ENCODE measurements around the gene DPY19L1. TPM values are rescaled to one million over a fixed set of nuclear protein-coding genes. Genes with fewer than 3 reads are reported as not detected.
"Not testable (repeated sequence)": the region's sequence is repeated elsewhere in the genome, so short reads cannot be mapped to it uniquely, and the experiment has no call there.

The DPY19L1 gene
- total RNA-seq, 1 experiment from 2014 or later: 15.5 TPM

- Mint-ChIP-seq H3K36me3 (peaks cover 13% of the 10 kb centered on the region), H3K9me3 (peaks cover 26% of the 10 kb centered on the region)
- ATAC-seq; H3K4me3 Mint-ChIP-seq; CTCF ChIA-PET; H3K27ac Mint-ChIP-seq; H3K4me1 Mint-ChIP-seq; POLR2A ChIA-PET; H3K27me3 Mint-ChIP-seq (ENCODE audit: low read depth); DNase-seq (ENCODE audit: low spot score): not testable (repeated sequence)
Measured at GRCh38 chr7:34917515-34917914, 119.8 kb downstream of the DPY19L1 start.

GRCh38 chr7:34916267-34916666 lies 121.0 kb downstream of the DPY19L1 start:
- Mint-ChIP-seq H3K4me3 (no peak overlapping the region), H3K27ac (no peak overlapping the region), H3K4me1 (peaks cover 5% of the 10 kb centered on the region), H3K27me3 (ENCODE audit: low read depth) (no peaks in the 10 kb centered on the region), H3K9me3 (peaks cover 26% of the 10 kb centered on the region), H3K36me3 (peaks cover 13% of the 10 kb centered on the region)
- POLR2A ChIA-PET: no interaction called here
- DNase-seq (ENCODE audit: low spot score) (no peak), ATAC-seq (no peak)
- TF ChIP-seq USF2 (CRISPR knock-in tag; IDR thresholded peaks at IDR 0.05) (no peak), ZNF317 (CRISPR knock-in tag; IDR thresholded peaks at IDR 0.05; ENCODE audit: borderline replicate concordance, low read depth) (peak; percentile 87)
- CTCF ChIA-PET: interaction anchor here (1.0 kb wide), 1 partner anchor 11 kb away, joined by 3 read pairs; no protein-coding TSS in a partner anchor

- DNase-seq (ENCODE audit: low spot score) (no peak), ATAC-seq (no peak)
- Mint-ChIP-seq H3K27me3 (ENCODE audit: low read depth) (no peaks in the 10 kb centered on the region; the same call in 1 of the 2 replicates), H3K4me3 (no peak overlapping the region), H3K4me1 (no peaks in the 10 kb centered on the region), H3K27ac (no peak overlapping the region), H3K9me3 (peaks cover 30% of the 10 kb centered on the region), H3K36me3 (peaks cover 13% of the 10 kb centered on the region)
- POLR2A ChIA-PET: no interaction called here
- CTCF ChIA-PET: no interaction called here
- TF ChIP-seq FOXJ3 (CRISPR knock-in tag; IDR thresholded peaks at IDR 0.05; ENCODE audit: borderline replicate concordance): no peak
- no peak for TF ChIP-seq ATF6 (CRISPR knock-in tag; IDR thresholded peaks at IDR 0.05)
- TF ChIP-seq OVOL2 (CRISPR knock-in tag; IDR thresholded peaks at IDR 0.05; ENCODE audit: borderline replicate concordance): no peak
- no peak for TF ChIP-seq ZMAT4 (CRISPR knock-in tag; IDR thresholded peaks at IDR 0.05)
- TF ChIP-seq ZNF219 (CRISPR knock-in tag; IDR thresholded peaks at IDR 0.05; ENCODE audit: borderline replicate concordance): no peak
- TF ChIP-seq ZNF512 (CRISPR knock-in tag; IDR thresholded peaks at IDR 0.05; ENCODE audit: borderline replicate concordance): no peak
- TF ChIP-seq NR2C2 (CRISPR knock-in tag; IDR thresholded peaks at IDR 0.05): no peak
- TF ChIP-seq USF1 (CRISPR knock-in tag; IDR thresholded peaks at IDR 0.05): no peak
- no peak for TF ChIP-seq SMAD3 (CRISPR knock-in tag; IDR thresholded peaks at IDR 0.05; ENCODE audit: borderline replicate concordance)
- no peak for TF ChIP-seq RORB (CRISPR knock-in tag; IDR thresholded peaks at IDR 0.05)
- TF ChIP-seq NR3C1 (CRISPR knock-in tag; conservative IDR thresholded peaks at IDR 0.05; ENCODE audit: low read depth): no peak
- no peak for TF ChIP-seq ZSCAN18 (CRISPR knock-in tag; IDR thresholded peaks at IDR 0.05)
- TF ChIP-seq CREB1 (CRISPR knock-in tag; IDR thresholded peaks at IDR 0.05): no peak
- no peak for TF ChIP-seq E2F5 (CRISPR knock-in tag; IDR thresholded peaks at IDR 0.05)
- no peak for TF ChIP-seq NFE2L1 (CRISPR knock-in tag; IDR thresholded peaks at IDR 0.05)
- no peak for TF ChIP-seq ZNF281 (CRISPR knock-in tag; IDR thresholded peaks at IDR 0.05)
- no peak for TF ChIP-seq SMAD4 (CRISPR knock-in tag; IDR thresholded peaks at IDR 0.05)
Measured at GRCh38 chr7:34912236-34912635, 125.0 kb downstream of the DPY19L1 start.
